Hepatocyte (in vitro differentiated cells): ENCODE measurements around the gene LCLAT1. TPM values are rescaled to one million over a fixed set of nuclear protein-coding genes. Genes with fewer than 3 reads are reported as not detected.

Experiments
- DNase-seq: peaks from one replicate; pipeline ENCODE4 v3.0.0-alpha.2; 2016; ENCODE audit warnings: low spot score
- H2AFZ ChIP-seq: fragments of 200-600 bp; sonication (generic); 2 replicates; pipeline ENCODE4 v1.6.0; 2016; ENCODE audit warnings: antibody characterized with exemption, mild to moderate bottlenecking
- H3K27ac ChIP-seq: fragments of 200-600 bp; sonication (generic); 2 replicates; pipeline ENCODE4 v1.5.1; 2016; ENCODE audit warnings: mild to moderate bottlenecking
- H3K27me3 ChIP-seq: fragments of 200-600 bp; sonication (generic); 2 replicates; pipeline ENCODE4 v1.6.1; 2016
- H3K36me3 ChIP-seq: fragments of 200-600 bp; sonication (generic); replicated peaks from 2 replicates; pipeline ENCODE4 v1.5.1; 2016; ENCODE audit warnings: low read depth; ENCODE audit not compliant: insufficient read depth
- H3K4me1 ChIP-seq: fragments of 200-600 bp; sonication (generic); 2 replicates; pipeline ENCODE4 v1.5.1; 2016; ENCODE audit warnings: mild to moderate bottlenecking, moderate library complexity; ENCODE audit not compliant: insufficient read depth
- H3K4me2 ChIP-seq: fragments of 200-600 bp; sonication (generic); 2 replicates; pipeline ENCODE4 v1.6.0; 2016
- H3K4me3 ChIP-seq: fragments of 200-600 bp; sonication (generic); 2 replicates; pipeline ENCODE4 v1.5.1; 2016; ENCODE audit warnings: mild to moderate bottlenecking
- H3K79me2 ChIP-seq: fragments of 200-600 bp; sonication (generic); 2 replicates; pipeline ENCODE4 v1.6.0; 2017; ENCODE audit warnings: mild to moderate bottlenecking
- H3K9me2 ChIP-seq: fragments of 200-600 bp; sonication (generic); replicated peaks from 2 replicates; pipeline ENCODE4 v1.6.0; 2017; ENCODE audit warnings: mild to moderate bottlenecking; ENCODE audit not compliant: insufficient read depth
- H3K9me3 ChIP-seq: fragments of 200-600 bp; sonication (generic); 2 replicates; pipeline ENCODE4 v1.5.1; 2016; ENCODE audit warnings: low read depth, mild to moderate bottlenecking
- H4K20me1 ChIP-seq: fragments of 200-600 bp; sonication (generic); 2 replicates; pipeline ENCODE4 v1.6.0; 2016; ENCODE audit warnings: mild to moderate bottlenecking; ENCODE audit not compliant: insufficient read depth, poor library complexity, severe bottlenecking
- EZH2 ChIP-seq: fragments of 200-600 bp; sonication (generic); IDR thresholded peaks from 2 replicates; pipeline ENCODE4 v1.6.1; 2016; ENCODE audit warnings: antibody characterized with exemption, mild to moderate bottlenecking, borderline replicate concordance
- EZH2phosphoT487 ChIP-seq: fragments of 200-600 bp; sonication (generic); IDR thresholded peaks from one replicate; pipeline ENCODE4 v1.6.1; 2018; ENCODE audit warnings: antibody characterized with exemption, mild to moderate bottlenecking, low read depth, moderate library complexity; ENCODE audit not compliant: unreplicated experiment, severe bottlenecking
- WGBS: methylation state at CpG from one replicate; pipeline ENCODE4 v1.1.6; 2016; ENCODE audit warnings: low lambda C conversion rate; ENCODE audit errors: missing lambda C conversion rate; 5-methylcytosine and 5-hydroxymethylcytosine counted together
- polyA plus RNA-seq: library from polyadenylated mRNA; unstranded; fragments of >200 nt; fragmentation: Nextera tagmentation; extraction: Ambion mirVana; gene quantifications from 2 replicates; pipeline ENCODE4 v1.2.1, GENCODE V29; 2016
- total RNA-seq: library from RNA; depleted of rRNA; stranded (reverse); fragments of >200 nt; gene quantifications from 2 replicates; pipeline ENCODE4 v1.2.3, GENCODE V29; 2014
- TF ChIP-seq, protein P1 (sequence below): fragments of 200-600 bp; sonication (generic); IDR thresholded peaks from 2 replicates; pipeline ENCODE4 v1.5.1; 2016; ENCODE audit warnings: antibody characterized with exemption, mild to moderate bottlenecking; ENCODE audit not compliant: poor library complexity

The LCLAT1 gene
- total and polyA plus RNA-seq, 2 experiments from 2014 or later: 10.1 to 15.4 TPM

- Histone ChIP-seq H3K4me1 (no peaks in the 10 kb centered on the region), H3K4me2 (no peak overlapping the region), H3K9me2 (no peaks in the 10 kb centered on the region), H3K27me3 (no peaks in the 10 kb centered on the region), H3K4me3 (no peak overlapping the region), H3K36me3 (no peaks in the 10 kb centered on the region), H4K20me1 (no peaks in the 10 kb centered on the region), H3K79me2 (peaks cover 2% of the 10 kb centered on the region), H2AFZ (no peak overlapping the region), H3K27ac (no peak overlapping the region), H3K9me3 (no peaks in the 10 kb centered on the region)
- no peak for DNase-seq
- 58% methylated on average over 1 of the region's 1 CpG for WGBS
- no peak for TF ChIP-seq EZH2
- no peak for TF ChIP-seq EZH2phosphoT487
- TF ChIP-seq, protein P1, sequence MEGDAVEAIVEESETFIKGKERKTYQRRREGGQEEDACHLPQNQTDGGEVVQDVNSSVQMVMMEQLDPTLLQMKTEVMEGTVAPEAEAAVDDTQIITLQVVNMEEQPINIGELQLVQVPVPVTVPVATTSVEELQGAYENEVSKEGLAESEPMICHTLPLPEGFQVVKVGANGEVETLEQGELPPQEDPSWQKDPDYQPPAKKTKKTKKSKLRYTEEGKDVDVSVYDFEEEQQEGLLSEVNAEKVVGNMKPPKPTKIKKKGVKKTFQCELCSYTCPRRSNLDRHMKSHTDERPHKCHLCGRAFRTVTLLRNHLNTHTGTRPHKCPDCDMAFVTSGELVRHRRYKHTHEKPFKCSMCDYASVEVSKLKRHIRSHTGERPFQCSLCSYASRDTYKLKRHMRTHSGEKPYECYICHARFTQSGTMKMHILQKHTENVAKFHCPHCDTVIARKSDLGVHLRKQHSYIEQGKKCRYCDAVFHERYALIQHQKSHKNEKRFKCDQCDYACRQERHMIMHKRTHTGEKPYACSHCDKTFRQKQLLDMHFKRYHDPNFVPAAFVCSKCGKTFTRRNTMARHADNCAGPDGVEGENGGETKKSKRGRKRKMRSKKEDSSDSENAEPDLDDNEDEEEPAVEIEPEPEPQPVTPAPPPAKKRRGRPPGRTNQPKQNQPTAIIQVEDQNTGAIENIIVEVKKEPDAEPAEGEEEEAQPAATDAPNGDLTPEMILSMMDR: no peak
Observed at GRCh38 chr2:30561349-30561748, 114.3 kb downstream of the LCLAT1 start.

DNA sequence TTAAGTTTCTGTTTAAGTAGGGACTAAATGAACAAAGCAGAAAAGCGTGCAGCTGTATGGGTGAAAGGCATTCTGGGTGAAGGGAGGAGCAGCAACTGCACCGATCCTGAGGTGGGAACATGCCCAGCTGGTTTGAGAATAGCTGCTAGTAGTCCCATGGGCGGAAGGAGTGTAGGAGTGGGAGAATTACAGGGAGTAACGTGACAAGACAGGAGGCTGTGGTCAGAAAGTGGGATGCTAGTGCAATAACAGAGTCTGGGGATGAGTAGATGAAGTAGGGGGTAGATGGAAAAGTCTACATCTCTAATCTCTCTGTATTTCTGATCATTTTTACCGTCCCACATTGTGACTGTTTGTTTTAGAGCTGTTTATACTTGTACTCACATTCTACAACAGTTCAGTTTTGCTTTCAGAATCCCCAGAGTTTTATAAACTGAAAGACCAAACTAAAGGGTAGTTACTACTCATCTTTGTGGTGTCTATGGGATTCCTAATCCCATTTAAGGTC lies 118.9 kb downstream of the LCLAT1 start:
- no peaks in the 10 kb centered on the region for H3K36me3 ChIP-seq
- DNase-seq: no peak
- H3K79me2 ChIP-seq: no peaks in the 10 kb centered on the region
- no peak overlapping the region for H2AFZ ChIP-seq
- H3K9me3 ChIP-seq: no peaks in the 10 kb centered on the region
- H3K4me3 ChIP-seq: no peak overlapping the region
- no peaks in the 10 kb centered on the region for H4K20me1 ChIP-seq
- peak overlapping the region; percentile 23 for H3K27ac ChIP-seq
- H3K4me2 ChIP-seq: no peak overlapping the region
- H3K27me3 ChIP-seq: no peaks in the 10 kb centered on the region
- H3K4me1 ChIP-seq: no peaks in the 10 kb centered on the region
- 79% methylated on average over 5 of the region's 5 CpGs for WGBS
- no peaks in the 10 kb centered on the region for H3K9me2 ChIP-seq
- TF ChIP-seq, protein P1: no peak

- Histone ChIP-seq H3K9me2 (no peaks in the 10 kb centered on the region), H3K4me3 (no peak overlapping the region), H3K9me3 (no peaks in the 10 kb centered on the region), H3K4me2 (no peak overlapping the region), H2AFZ (no peak overlapping the region), H3K27me3 (no peaks in the 10 kb centered on the region), H3K27ac (peak overlapping the region; percentile 23), H3K36me3 (no peaks in the 10 kb centered on the region), H3K4me1 (no peaks in the 10 kb centered on the region), H4K20me1 (no peaks in the 10 kb centered on the region), H3K79me2 (no peaks in the 10 kb centered on the region)
- TF ChIP-seq EZH2: no peak
- TF ChIP-seq, protein P1: no peak
- no peak for TF ChIP-seq EZH2phosphoT487
- WGBS: 95% methylated on average over 4 of the region's 4 CpGs
- DNase-seq: no peak
Observed at GRCh38 chr2:30566631-30567030, 119.6 kb downstream of the LCLAT1 start.

- 72% methylated on average over 4 of the region's 4 CpGs for WGBS
- Histone ChIP-seq H3K27me3 (no peaks in the 10 kb centered on the region), H3K9me3 (no peaks in the 10 kb centered on the region), H3K4me3 (no peak overlapping the region), H3K79me2 (no peaks in the 10 kb centered on the region), H4K20me1 (no peaks in the 10 kb centered on the region), H3K27ac (peak overlapping the region; percentile 9), H3K9me2 (no peaks in the 10 kb centered on the region), H3K4me1 (no peaks in the 10 kb centered on the region), H3K36me3 (no peaks in the 10 kb centered on the region), H2AFZ (no peak overlapping the region), H3K4me2 (no peak overlapping the region)
- TF ChIP-seq, protein P1: no peak
- TF ChIP-seq EZH2phosphoT487 (no peak), EZH2 (no peak)
- no peak for DNase-seq
Observed at GRCh38 chr2:30567317-30567716, 120.3 kb downstream of the LCLAT1 start.
